Prostate gland (tissue), 2 donors: ENCODE data around the gene SP9. TPM values are rescaled to one million over a fixed set of nuclear protein-coding genes. Genes with fewer than 3 reads are reported as not detected.
"Not testable (repeated sequence)": the region's sequence is repeated elsewhere in the genome, so short reads cannot be mapped to it uniquely, and the experiment has no call there.

ENCODE experiments used
- DNase-seq: peaks from one replicate; pipeline ENCODE4 v3.0.0-alpha.2; 2019; ENCODE audit warnings: low spot score
- H3K27ac ChIP-seq, 2 donors: fragments of 200-600 bp; sonication (generic); 2 replicates each; pipeline ENCODE4 v1.5.1; 2017 to 2019
- H3K27me3 ChIP-seq: fragments of 200-600 bp; sonication (generic); replicated peaks from 2 replicates; pipeline ENCODE4 v1.5.1; 2019; ENCODE audit not compliant: insufficient read depth
- H3K36me3 ChIP-seq, 2 donors: fragments of 200-600 bp; sonication (generic); 1 replicate in 1 of 2; 2 replicates in 1 of 2; pipeline versions ENCODE4 v1.5.1 to v1.8.1; 2017 to 2019
- H3K4me1 ChIP-seq: fragments of 200-600 bp; sonication (generic); replicated peaks from 2 replicates; pipeline ENCODE4 v1.5.1; 2019
- H3K4me3 ChIP-seq, 2 donors: fragments of 200-600 bp; sonication (generic); 2 replicates each; pipeline ENCODE4 v1.5.1; 2017 to 2019
- H3K9me3 ChIP-seq: fragments of 200-600 bp; sonication (generic); 2 replicates; pipeline ENCODE4 v1.5.1; 2017
- CTCF ChIP-seq, 4 experiments: fragments of 200-600 bp in 2 of 4; fragments of 450-650 bp in 2 of 4; sonication (generic) in 2 of 4; IDR thresholded peaks; 1 replicate in 3 of 4; 2 replicates in 1 of 4; pipeline ENCODE4 v1.5.1; 2016 to 2019; ENCODE audit warnings: antibody characterized with exemption in 4 of 4, mild to moderate bottlenecking in 2 of 4, moderate library complexity in 2 of 4
- POLR2A ChIP-seq: fragments of 450-650 bp; IDR thresholded peaks from one replicate; pipeline ENCODE4 v1.6.1; 2016; ENCODE audit warnings: antibody characterized with exemption, mild to moderate bottlenecking
- POLR2AphosphoS5 ChIP-seq: sonication (generic); formaldehyde crosslinking; IDR thresholded peaks from one replicate; pipeline ENCODE4 v1.6.1; 2017; ENCODE audit warnings: antibody characterized with exemption
- WGBS: methylation state at CpG from one replicate; pipeline ENCODE4 v1.1.5; 2018; 5-methylcytosine and 5-hydroxymethylcytosine counted together
- intact Hi-C: fragments of 100-400 bp; cut with DNase I; formaldehyde crosslinking; loops from one replicate; pipeline ENCODE4 v1.14.2; 2022
- total RNA-seq, 2 donors: library from RNA; depleted of rRNA; stranded (reverse); fragments of >200 nt; gene quantifications; one replicate each; pipeline ENCODE4 v1.1.0, GENCODE V29; 2016

SP9 gene
- total RNA-seq, 2 donors from 2014 or later: 0.40 TPM; not detected in 1

- TF ChIP-seq POLR2A: no peak
- no peak for TF ChIP-seq CTCF (IDR thresholded peaks at IDR 0.05)
- TF ChIP-seq POLR2AphosphoS5: no peak
- intact Hi-C loops: no loop called here
- Histone ChIP-seq H3K9me3 (no peaks in the 10 kb centered on the region), H3K36me3 (peaks cover 5 to 6% of the 10 kb centered on the region in 2 donors), H3K4me3 (no peak overlapping the region), H3K4me1 (no peaks in the 10 kb centered on the region), H3K27ac (no peak overlapping the region), H3K27me3 (no peaks in the 10 kb centered on the region)
- no peak for DNase-seq
- 93% methylated on average over 2 of the region's 2 CpGs for WGBS
Observed at GRCh38 chr2:174350593-174351181, 15.9 kb downstream of the SP9 start.

- no peak for DNase-seq
- H3K36me3 ChIP-seq: peaks cover 5 to 6% of the 10 kb centered on the region in 2 donors
- H3K27ac ChIP-seq: no peak overlapping the region
- H3K27me3 ChIP-seq: no peaks in the 10 kb centered on the region
- intact Hi-C loops: no loop called here
- TF ChIP-seq CTCF (IDR thresholded peaks at IDR 0.05) (no peak), POLR2AphosphoS5 (no peak), POLR2A (no peak)
- no peaks in the 10 kb centered on the region for H3K9me3 ChIP-seq
- no peaks in the 10 kb centered on the region for H3K4me1 ChIP-seq
- WGBS: 98% methylated on average over 1 of the region's 1 CpG
- no peak overlapping the region for H3K4me3 ChIP-seq
Observed at GRCh38 chr2:174353004-174353403, 18.2 kb downstream of the SP9 start.

- Histone ChIP-seq H3K4me1 (no peaks in the 10 kb centered on the region), H3K27ac (no peak overlapping the region), H3K36me3 (no peaks in the 10 kb centered on the region), H3K9me3 (no peaks in the 10 kb centered on the region), H3K4me3 (no peak overlapping the region), H3K27me3 (no peaks in the 10 kb centered on the region)
- no peak for DNase-seq
- TF ChIP-seq POLR2A: no peak
- no peak for TF ChIP-seq CTCF (IDR thresholded peaks at IDR 0.05)
- no peak for TF ChIP-seq POLR2AphosphoS5
- intact Hi-C loops: no loop called here
- WGBS: 96% methylated on average over 2 of the region's 2 CpGs
Observed at GRCh38 chr2:174356347-174356746, 21.6 kb downstream of the SP9 start.

- H3K4me3 ChIP-seq, H3K27ac ChIP-seq, H3K4me1 ChIP-seq, H3K36me3 ChIP-seq, H3K27me3 ChIP-seq, intact Hi-C loops, H3K9me3 ChIP-seq, DNase-seq: not testable (repeated sequence)
- WGBS: 99% methylated on average over 4 of the region's 4 CpGs
Observed at GRCh38 chr2:174359663-174360062, 24.9 kb downstream of the SP9 start.

- H3K4me3 ChIP-seq: no peak overlapping the region
- no peak overlapping the region for H3K27ac ChIP-seq
- H3K9me3 ChIP-seq: no peaks in the 10 kb centered on the region
- no peaks in the 10 kb centered on the region for H3K27me3 ChIP-seq
- H3K36me3 ChIP-seq: no peaks in the 10 kb centered on the region
- H3K4me1 ChIP-seq: no peaks in the 10 kb centered on the region
- intact Hi-C loops: no loop called here
- 89% methylated on average over 1 of the region's 1 CpG for WGBS
- TF ChIP-seq CTCF (IDR thresholded peaks at IDR 0.05) (no peak), POLR2AphosphoS5 (no peak), POLR2A (no peak)
- no peak for DNase-seq
Observed at GRCh38 chr2:174362949-174363348, 28.2 kb downstream of the SP9 start.

- 94% methylated on average over 6 of the region's 6 CpGs for WGBS
- H3K27me3 ChIP-seq, H3K4me3 ChIP-seq, H3K9me3 ChIP-seq, DNase-seq, intact Hi-C loops, H3K36me3 ChIP-seq, H3K4me1 ChIP-seq, H3K27ac ChIP-seq: not testable (repeated sequence)
Observed at GRCh38 chr2:174363492-174364225, 28.9 kb downstream of the SP9 start.
